Gastroesophageal sphincter (tissue), 4 donors: ENCODE results near the gene RNF43. TPM values are rescaled to one million over a fixed set of nuclear protein-coding genes. Genes with fewer than 3 reads are reported as not detected.

Source experiments
- ATAC-seq: fragments of 150-250 bp; one replicate; pipeline ENCODE4 v1.9.1; 2016; ENCODE audit warnings: mild to moderate bottlenecking, moderate library complexity
- H3K27ac ChIP-seq, 4 donors: fragments of 200-600 bp; sonication (generic) in 3 of 4; 1 replicate in 3 of 4; 2 replicates in 1 of 4; pipeline ENCODE4 v1.5.1; 2016 to 2019
- H3K27me3 ChIP-seq: fragments of 200-600 bp; sonication (generic); one replicate; pipeline ENCODE4 v1.5.1; 2019
- H3K36me3 ChIP-seq, 2 donors: fragments of 200-600 bp; sonication (generic); one replicate each; pipeline ENCODE4 v1.5.1; 2019; ENCODE audit warnings: control low read depth in 1 of 2
- H3K4me1 ChIP-seq, 3 donors: fragments of 200-600 bp; sonication (generic); 1 replicate in 2 of 3; 2 replicates in 1 of 3; pipeline ENCODE4 v1.5.1; 2016 to 2019; ENCODE audit warnings: control low read depth in 2 of 3
- H3K4me3 ChIP-seq, 2 donors: fragments of 200-600 bp; sonication (generic); one replicate each; pipeline ENCODE4 v1.5.1; 2019; ENCODE audit warnings: mild to moderate bottlenecking in 1 of 2, moderate library complexity in 1 of 2
- H3K9me3 ChIP-seq, 3 donors: fragments of 200-600 bp; sonication (generic); one replicate each; pipeline ENCODE4 v1.5.1; 2017 to 2019; ENCODE audit warnings: control low read depth in 2 of 3
- CTCF ChIP-seq, 4 experiments: fragments of 200-600 bp in 2 of 4; fragments of 450-650 bp in 2 of 4; sonication (generic) in 1 of 4; IDR thresholded peaks; one replicate each; pipeline ENCODE4 v1.5.1; 2017 to 2019; ENCODE audit warnings: antibody characterized with exemption in 4 of 4, mild to moderate bottlenecking in 2 of 4, moderate library complexity in 2 of 4
- EP300 ChIP-seq: sonication (generic); formaldehyde crosslinking; IDR thresholded peaks from one replicate; pipeline ENCODE4 v1.6.1; 2017; ENCODE audit warnings: antibody characterized with exemption, mild to moderate bottlenecking
- POLR2A ChIP-seq, 2 donors: fragments of 450-650 bp; IDR thresholded peaks; one replicate each; pipeline ENCODE4 v1.6.1; 2017; ENCODE audit warnings: antibody characterized with exemption in 2 of 2, mild to moderate bottlenecking in 2 of 2, moderate library complexity in 1 of 2
- POLR2AphosphoS5 ChIP-seq: sonication (generic); formaldehyde crosslinking; IDR thresholded peaks from one replicate; pipeline ENCODE4 v1.6.1; 2017; ENCODE audit warnings: antibody characterized with exemption
- WGBS, 2 donors: methylation state at CpG; one replicate each; pipeline ENCODE4 v1.1.5; 2018; ENCODE audit warnings: low coverage in 1 of 2; 5-methylcytosine and 5-hydroxymethylcytosine counted together
- total RNA-seq, 4 donors: library from RNA; depleted of rRNA; stranded (reverse); fragments of >200 nt; gene quantifications; one replicate each; pipeline ENCODE4 v1.1.0, GENCODE V29; 2016

The RNF43 gene
- total RNA-seq, 4 donors from 2014 or later, result 0.16 to 0.79 TPM; not detected in 2

DNA sequence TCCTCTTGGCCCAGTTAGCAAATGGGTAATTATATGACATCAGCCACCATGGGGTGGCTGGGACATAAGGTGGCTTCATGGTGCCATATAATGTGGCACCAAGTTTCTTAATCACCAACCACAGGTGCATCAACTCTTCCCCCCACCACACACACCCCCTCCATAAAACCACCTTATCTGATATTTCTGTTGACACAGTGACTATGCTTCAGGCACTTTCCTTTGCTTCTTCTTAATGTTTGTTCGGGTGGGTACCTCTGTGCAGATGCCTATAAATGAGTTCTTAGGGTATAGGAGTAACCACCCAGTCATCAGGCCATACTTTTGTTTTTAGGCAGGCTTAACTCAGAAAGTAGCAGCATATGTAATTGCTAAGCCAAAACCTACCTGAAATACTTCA is 29.5 kb downstream of the RNF43 start:
- no peak overlapping the region for H3K27ac ChIP-seq
- peaks cover 22% of the 10 kb centered on the region for H3K27me3 ChIP-seq
- no peaks in the 10 kb centered on the region for H3K9me3 ChIP-seq
- H3K4me3 ChIP-seq, result no peak overlapping the region
- H3K4me1 ChIP-seq, result no peaks in the 10 kb centered on the region
- no peak for ATAC-seq
- 67% methylated on average over 1 of the region's 1 CpG for WGBS, 2 donors
- no peak for TF ChIP-seq POLR2A (IDR thresholded peaks at IDR 0.05)
- no peak for TF ChIP-seq EP300
- TF ChIP-seq POLR2AphosphoS5, result no peak
- no peak for TF ChIP-seq CTCF (IDR thresholded peaks at IDR 0.05)
- H3K36me3 ChIP-seq, result no peaks in the 10 kb centered on the region

DNA sequence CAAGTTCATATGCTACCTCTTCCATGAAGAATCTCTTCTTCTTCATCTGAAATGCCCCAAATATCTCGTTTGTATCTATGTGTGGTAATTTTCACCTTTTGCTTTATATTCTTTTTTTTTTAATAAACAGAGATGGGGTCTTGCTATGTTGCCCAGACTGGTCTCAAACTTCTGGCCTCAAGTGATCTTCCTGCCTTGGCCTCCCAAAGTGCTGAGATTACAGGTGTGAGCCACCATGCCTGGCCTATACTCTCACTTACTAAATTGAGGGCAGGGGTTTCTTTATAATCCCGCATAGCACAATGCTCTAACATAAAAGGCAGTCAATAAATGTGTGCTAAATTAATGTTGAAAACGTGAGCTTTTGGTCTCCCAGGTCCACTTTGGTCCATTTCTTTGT is 30.6 kb downstream of the RNF43 start:
- H3K27me3 ChIP-seq, result peaks cover 14% of the 10 kb centered on the region
- H3K27ac ChIP-seq, result no peak overlapping the region
- no peaks in the 10 kb centered on the region for H3K36me3 ChIP-seq
- no peaks in the 10 kb centered on the region for H3K4me1 ChIP-seq
- H3K4me3 ChIP-seq, result no peak overlapping the region
- H3K9me3 ChIP-seq, result no peaks in the 10 kb centered on the region
- TF ChIP-seq POLR2AphosphoS5, result no peak
- TF ChIP-seq EP300, result no peak
- no peak for TF ChIP-seq POLR2A (IDR thresholded peaks at IDR 0.05)
- no peak for TF ChIP-seq CTCF (IDR thresholded peaks at IDR 0.05)
- no peak for ATAC-seq
- 75 to 91% methylated on average over 3 of the region's 3 CpGs for WGBS, 2 donors

- WGBS, 2 donors, result 43 to 65% methylated on average over 2 to 3 of the region's 4 CpGs
Measured at GRCh38 chr17:58385359-58385899, 31.9 kb downstream of the RNF43 start.

GRCh38 chr17:58384897-58385296 is 32.4 kb downstream of the RNF43 start:
- 69 to 70% methylated on average over 3 of the region's 3 CpGs for WGBS, 2 donors
- H3K4me1 ChIP-seq, result no peaks in the 10 kb centered on the region
- H3K9me3 ChIP-seq, result no peaks in the 10 kb centered on the region
- H3K27me3 ChIP-seq, result peaks cover 6% of the 10 kb centered on the region
- H3K4me3 ChIP-seq, result no peak overlapping the region
- TF ChIP-seq POLR2A (IDR thresholded peaks at IDR 0.05), result no peak
- no peak for TF ChIP-seq EP300
- no peak for ATAC-seq
- no peaks in the 10 kb centered on the region for H3K36me3 ChIP-seq
- H3K27ac ChIP-seq, result no peak overlapping the region

More at GRCh38 chr17:58385359-58385899, 31.9 kb downstream of the RNF43 start:
- ATAC-seq, result no peak
- H3K9me3 ChIP-seq, result no peaks in the 10 kb centered on the region
- TF ChIP-seq EP300 (no peak), CTCF (IDR thresholded peaks at IDR 0.05) (no peak), POLR2AphosphoS5 (no peak), POLR2A (IDR thresholded peaks at IDR 0.05) (no peak)
- H3K27me3 ChIP-seq, result peaks cover 6% of the 10 kb centered on the region
- H3K4me3 ChIP-seq, result no peak overlapping the region
- no peak overlapping the region for H3K27ac ChIP-seq
- H3K36me3 ChIP-seq, result no peaks in the 10 kb centered on the region
- H3K4me1 ChIP-seq, result no peaks in the 10 kb centered on the region

DNA sequence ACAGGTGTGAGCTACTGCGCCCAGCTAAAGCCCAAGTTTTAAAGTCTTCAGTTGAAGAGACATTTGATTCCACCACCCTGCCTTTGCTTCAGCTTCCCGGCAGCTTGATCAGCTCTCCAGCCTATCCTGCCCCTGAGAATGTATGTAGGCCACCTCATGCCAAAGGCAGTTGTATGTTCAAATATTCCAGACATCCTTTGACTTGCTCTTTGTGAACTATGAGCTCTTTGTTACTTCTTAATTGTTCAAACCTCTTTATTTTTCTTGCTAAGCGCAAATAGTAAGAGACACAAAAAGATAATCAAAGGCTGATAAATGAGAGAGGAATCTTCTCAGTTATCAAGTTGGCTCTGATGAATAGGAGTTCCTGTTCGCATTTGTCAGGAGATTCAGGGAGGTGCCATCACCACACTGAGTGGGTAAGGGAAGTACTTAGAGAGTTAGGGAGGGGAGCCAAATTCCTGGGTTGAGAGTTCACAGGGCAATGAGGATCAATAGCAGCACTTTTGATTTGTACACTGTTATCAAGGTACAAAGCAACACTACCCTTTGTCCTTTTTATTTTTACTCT is 33.4 kb downstream of the RNF43 start:
- Histone ChIP-seq H3K36me3 (no peaks in the 10 kb centered on the region), H3K27ac (no peak overlapping the region), H3K4me3 (no peak overlapping the region), H3K27me3 (peaks cover 6% of the 10 kb centered on the region), H3K4me1 (no peaks in the 10 kb centered on the region), H3K9me3 (no peaks in the 10 kb centered on the region)
- no peak for ATAC-seq
- WGBS, 2 donors, result 63 to 76% methylated on average over 2 to 3 of the region's 4 CpGs
- TF ChIP-seq POLR2AphosphoS5 (no peak), POLR2A (IDR thresholded peaks at IDR 0.05) (no peak), CTCF (IDR thresholded peaks at IDR 0.05) (no peak), EP300 (no peak)
